Activated CD4-positive, alpha-beta T cell treated with anti-CD3 and anti-CD28 coated beads for 24 hours (primary cell): ENCODE measurements around the gene LTK.

Experiments
- DNase-seq, 2 donors: peaks; one replicate each; pipeline ENCODE4 v3.0.0-alpha.2; 2020; ENCODE audit warnings: low read depth in 2 of 2

The LTK gene

GRCh38 chr15:41513506-41514227 lies at the start of gene LTK:
LTK (minus strand) TSS chr15:41513827; CDS start chr15:41513709, 118 bp downstream.
- no peak for DNase-seq

- DNase-seq, result no peak
These were observed 49.2 kb upstream of the LTK start for GRCh38 chr15:41562784-41563198.

- DNase-seq, result no peak
These were observed 48.6 kb upstream of the LTK start for GRCh38 chr15:41562244-41562643.

- no peak for DNase-seq
These were observed 48.1 kb upstream of the LTK start for GRCh38 chr15:41561777-41562145.

- DNase-seq, result no peak
These were observed 47.6 kb upstream of the LTK start for GRCh38 chr15:41561104-41561776.

GRCh38 chr15:41560572-41560874 lies 46.9 kb upstream of the LTK start:
- DNase-seq, result no peak

GRCh38 chr15:41559239-41559782 lies 45.7 kb upstream of the LTK start:
- no peak for DNase-seq

GRCh38 chr15:41558400-41559238 lies 45.0 kb upstream of the LTK start, which contains the start of gene TYRO3:
TYRO3 (plus strand) TSS chr15:41559212; CDS start chr15:41559258, 46 bp downstream.
- peak; percentile 60 to 62 for DNase-seq

GRCh38 chr15:41557673-41558399 lies 44.2 kb upstream of the LTK start:
- peak; percentile 52 to 53 for DNase-seq

GRCh38 chr15:41556677-41557076 lies 43.0 kb upstream of the LTK start:
- DNase-seq, result no peak

- DNase-seq, result no peak
These were observed 41.3 kb upstream of the LTK start for GRCh38 chr15:41554915-41555314.

GRCh38 chr15:41554343-41554742 lies 40.7 kb upstream of the LTK start:
- DNase-seq, result no peak

- DNase-seq, result no peak
These were observed 40.1 kb upstream of the LTK start for GRCh38 chr15:41553731-41554130.

- no peak for DNase-seq
These were observed 36.6 kb upstream of the LTK start for GRCh38 chr15:41550066-41550775.

- DNase-seq, result no peak
These were observed 33.5 kb upstream of the LTK start for GRCh38 chr15:41546851-41547786.

GRCh38 chr15:41545218-41545617 lies 31.6 kb upstream of the LTK start:
- DNase-seq, result no peak

GRCh38 chr15:41544650-41545015 lies 31.0 kb upstream of the LTK start:
- no peak for DNase-seq

- no peak for DNase-seq
These were observed 29.9 kb upstream of the LTK start for GRCh38 chr15:41543521-41543870.

- no peak for DNase-seq
These were observed 23.2 kb upstream of the LTK start for GRCh38 chr15:41536866-41537265.

- DNase-seq, result no peak
These were observed 21.9 kb upstream of the LTK start for GRCh38 chr15:41535544-41535943.
